Colon (tissue), 2 donors: ENCODE data around the gene C7.
"Not testable (repeated sequence)": the region's sequence is repeated elsewhere in the genome, so short reads cannot be mapped to it uniquely, and the experiment has no call there.

ENCODE experiments used
- FAIRE-seq: peaks from 2 replicates; lab custom pipeline; 2012; peaks lifted over from hg19 to GRCh38; lab: Jason Lieb, UNC
- donor health status: control.
- donor health status: control.

C7 gene

GRCh38 chr5:40909264-40909663, at the start of gene C7:
Gene C7, plus strand, starts transcription at chr5:40909497. Its CDS starts 114 bp downstream, at chr5:40909611.
- no peak for FAIRE-seq

GRCh38 chr5:40860711-40861110, 48.6 kb upstream of the C7 start:
- no peak for FAIRE-seq

- FAIRE-seq: not testable (repeated sequence)
Observed at GRCh38 chr5:40865004-40865403, 44.3 kb upstream of the C7 start.

- FAIRE-seq: no peak
Observed at GRCh38 chr5:40866844-40867243, 42.5 kb upstream of the C7 start.

- no peak for FAIRE-seq
Observed at GRCh38 chr5:40869384-40869783, 39.9 kb upstream of the C7 start.

- no peak for FAIRE-seq
Observed at GRCh38 chr5:40871177-40871576, 38.1 kb upstream of the C7 start.

- not testable (repeated sequence) for FAIRE-seq
Observed at GRCh38 chr5:40872253-40872652, 37.0 kb upstream of the C7 start.

GRCh38 chr5:40873286-40873880, 35.9 kb upstream of the C7 start:
- FAIRE-seq: no peak

- no peak for FAIRE-seq
Observed at GRCh38 chr5:40875958-40876357, 33.3 kb upstream of the C7 start.

- FAIRE-seq: no peak
Observed at GRCh38 chr5:40877371-40877988, 31.8 kb upstream of the C7 start.

- peak; percentile 90 for FAIRE-seq
Observed at GRCh38 chr5:40879163-40879942, 29.9 kb upstream of the C7 start.

GRCh38 chr5:40882291-40882690, 27.0 kb upstream of the C7 start:
- FAIRE-seq: no peak

- not testable (repeated sequence) for FAIRE-seq
Observed at GRCh38 chr5:40883051-40883450, 26.2 kb upstream of the C7 start.

- FAIRE-seq: not testable (repeated sequence)
Observed at GRCh38 chr5:40895440-40896425, 13.6 kb upstream of the C7 start.

- no peak for FAIRE-seq
Observed at GRCh38 chr5:40904205-40904993, 4.9 kb upstream of the C7 start.

GRCh38 chr5:40904994-40905306, 4.3 kb upstream of the C7 start:
- no peak for FAIRE-seq

- no peak for FAIRE-seq
Observed at GRCh38 chr5:40906351-40906751, 2.9 kb upstream of the C7 start.

GRCh38 chr5:40909723-40910122, 426 bp downstream of the C7 start:
- no peak for FAIRE-seq

GRCh38 chr5:40911266-40911665, 2.0 kb downstream of the C7 start:
- no peak for FAIRE-seq

GRCh38 chr5:40914835-40915234, 5.5 kb downstream of the C7 start:
- no peak for FAIRE-seq

GRCh38 chr5:40915341-40915926, 6.1 kb downstream of the C7 start:
- FAIRE-seq: no peak
